ENCODE data around the gene RRAS2.
A peak's percentile ranks its signal among the peaks of the same experiment; 100 is the strongest.

RRAS2 gene

GRCh38 chr11:14380947-14381561 is 22.1 kb upstream of the RRAS2 start:
- no peak for DNase-seq (ENCODE audit: low read depth)
- TF ChIP-seq, protein P1, sequence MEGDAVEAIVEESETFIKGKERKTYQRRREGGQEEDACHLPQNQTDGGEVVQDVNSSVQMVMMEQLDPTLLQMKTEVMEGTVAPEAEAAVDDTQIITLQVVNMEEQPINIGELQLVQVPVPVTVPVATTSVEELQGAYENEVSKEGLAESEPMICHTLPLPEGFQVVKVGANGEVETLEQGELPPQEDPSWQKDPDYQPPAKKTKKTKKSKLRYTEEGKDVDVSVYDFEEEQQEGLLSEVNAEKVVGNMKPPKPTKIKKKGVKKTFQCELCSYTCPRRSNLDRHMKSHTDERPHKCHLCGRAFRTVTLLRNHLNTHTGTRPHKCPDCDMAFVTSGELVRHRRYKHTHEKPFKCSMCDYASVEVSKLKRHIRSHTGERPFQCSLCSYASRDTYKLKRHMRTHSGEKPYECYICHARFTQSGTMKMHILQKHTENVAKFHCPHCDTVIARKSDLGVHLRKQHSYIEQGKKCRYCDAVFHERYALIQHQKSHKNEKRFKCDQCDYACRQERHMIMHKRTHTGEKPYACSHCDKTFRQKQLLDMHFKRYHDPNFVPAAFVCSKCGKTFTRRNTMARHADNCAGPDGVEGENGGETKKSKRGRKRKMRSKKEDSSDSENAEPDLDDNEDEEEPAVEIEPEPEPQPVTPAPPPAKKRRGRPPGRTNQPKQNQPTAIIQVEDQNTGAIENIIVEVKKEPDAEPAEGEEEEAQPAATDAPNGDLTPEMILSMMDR (IDR thresholded peaks at IDR 0.05; ENCODE audit: control insufficient read depth, insufficient read depth, low read depth, low read length, missing control alignments), result no peak
- H3K4me3 ChIP-seq (ENCODE audit: control insufficient read depth, low read depth, low read length), result peak overlapping the region; percentile 45

DNA sequence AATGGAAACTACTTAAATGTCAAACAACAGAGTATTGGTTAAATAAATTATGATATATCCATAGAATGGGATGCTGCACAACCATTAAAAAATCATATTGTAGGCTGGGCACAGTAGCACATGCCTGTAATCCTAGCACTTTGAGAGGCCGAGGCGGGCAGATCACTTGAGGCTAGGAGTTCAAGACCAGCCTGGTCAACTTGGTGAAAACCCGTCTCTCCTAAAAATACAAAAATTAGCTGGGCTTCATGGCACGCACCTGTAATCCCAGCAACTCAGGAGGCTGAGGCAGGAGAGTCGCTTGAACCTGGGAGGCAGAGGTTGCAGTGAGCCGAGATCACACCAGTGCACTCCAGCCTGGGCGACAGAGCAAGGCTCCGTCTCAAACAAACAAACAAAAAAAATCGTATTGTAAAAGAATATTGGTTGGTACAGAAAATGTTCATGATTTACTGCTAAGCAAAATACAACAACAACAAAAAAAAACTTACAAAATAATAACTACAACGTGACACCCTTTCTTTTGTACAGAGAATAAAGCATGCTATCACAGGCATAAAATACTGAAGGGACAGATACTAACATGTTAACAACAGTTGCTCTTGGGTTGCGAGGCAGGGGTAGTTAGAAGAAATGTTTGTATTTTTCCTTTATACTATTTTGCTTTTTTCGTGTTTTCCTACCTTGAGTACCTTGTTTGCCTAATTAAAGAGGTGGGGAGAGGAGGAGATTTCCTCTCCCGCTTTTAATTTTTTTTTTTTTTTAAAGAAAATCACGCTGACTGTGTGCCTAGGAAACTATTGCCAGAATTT is 21.3 kb upstream of the RRAS2 start:
- TF ChIP-seq, protein P1 (IDR thresholded peaks at IDR 0.05; ENCODE audit: control insufficient read depth, insufficient read depth, low read depth, low read length, missing control alignments), result no peak
- H3K4me3 ChIP-seq (ENCODE audit: control insufficient read depth, low read depth, low read length), result no peak overlapping the region
- no peak for DNase-seq (ENCODE audit: low read depth)

DNA sequence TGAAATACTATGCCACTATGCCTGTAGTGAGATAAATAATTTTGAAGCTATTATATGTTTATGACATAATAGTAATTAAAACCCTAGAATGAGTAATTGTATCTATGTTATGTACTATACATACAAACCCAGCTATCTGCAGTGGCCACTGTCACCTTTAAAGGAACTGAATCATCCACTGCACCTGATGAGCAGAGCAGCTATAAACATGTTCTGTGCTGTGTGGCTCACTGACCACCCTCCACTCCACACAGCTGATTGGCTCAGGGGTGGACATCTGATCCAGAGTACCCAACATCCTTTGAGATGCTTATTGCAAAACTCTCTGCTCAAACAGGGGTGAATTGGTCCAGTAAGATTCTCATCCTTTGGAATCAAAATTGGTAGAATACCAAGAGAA is 19.2 kb upstream of the RRAS2 start:
- TF ChIP-seq, protein P1 (IDR thresholded peaks at IDR 0.05; ENCODE audit: control insufficient read depth, insufficient read depth, low read depth, low read length, missing control alignments), result no peak
- no peak for DNase-seq (ENCODE audit: low read depth)
- no peak overlapping the region for H3K4me3 ChIP-seq (ENCODE audit: control insufficient read depth, low read depth, low read length)

DNA sequence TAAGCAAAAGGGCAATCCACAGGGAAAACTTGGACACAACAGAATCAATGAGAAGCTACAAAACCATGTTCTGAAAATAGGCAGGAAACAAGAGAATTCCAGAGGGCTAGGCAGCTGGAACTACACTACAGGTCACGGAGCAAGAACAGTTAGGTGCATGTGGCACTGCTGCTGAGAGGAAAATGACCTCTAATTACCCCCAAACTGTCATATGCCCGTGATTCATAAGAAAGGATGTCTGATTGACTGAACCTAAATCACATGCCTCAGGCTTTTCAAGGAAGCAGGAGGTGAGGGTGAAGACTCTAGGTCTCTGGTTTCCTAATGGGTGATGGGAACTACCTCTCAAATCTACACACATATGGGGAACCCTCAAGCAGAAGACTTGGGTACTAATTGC is 17.9 kb upstream of the RRAS2 start:
- DNase-seq (ENCODE audit: low read depth), result no peak
- TF ChIP-seq, protein P1 (IDR thresholded peaks at IDR 0.05; ENCODE audit: control insufficient read depth, insufficient read depth, low read depth, low read length, missing control alignments), result no peak
- no peak overlapping the region for H3K4me3 ChIP-seq (ENCODE audit: control insufficient read depth, low read depth, low read length)

GRCh38 chr11:14374922-14375830 is 16.2 kb upstream of the RRAS2 start:
- DNase-seq (ENCODE audit: low read depth), result no peak
- no peak overlapping the region for H3K4me3 ChIP-seq (ENCODE audit: control insufficient read depth, low read depth, low read length)
- TF ChIP-seq, protein P1 (IDR thresholded peaks at IDR 0.05; ENCODE audit: control insufficient read depth, insufficient read depth, low read depth, low read length, missing control alignments), result peak; percentile 8

DNA sequence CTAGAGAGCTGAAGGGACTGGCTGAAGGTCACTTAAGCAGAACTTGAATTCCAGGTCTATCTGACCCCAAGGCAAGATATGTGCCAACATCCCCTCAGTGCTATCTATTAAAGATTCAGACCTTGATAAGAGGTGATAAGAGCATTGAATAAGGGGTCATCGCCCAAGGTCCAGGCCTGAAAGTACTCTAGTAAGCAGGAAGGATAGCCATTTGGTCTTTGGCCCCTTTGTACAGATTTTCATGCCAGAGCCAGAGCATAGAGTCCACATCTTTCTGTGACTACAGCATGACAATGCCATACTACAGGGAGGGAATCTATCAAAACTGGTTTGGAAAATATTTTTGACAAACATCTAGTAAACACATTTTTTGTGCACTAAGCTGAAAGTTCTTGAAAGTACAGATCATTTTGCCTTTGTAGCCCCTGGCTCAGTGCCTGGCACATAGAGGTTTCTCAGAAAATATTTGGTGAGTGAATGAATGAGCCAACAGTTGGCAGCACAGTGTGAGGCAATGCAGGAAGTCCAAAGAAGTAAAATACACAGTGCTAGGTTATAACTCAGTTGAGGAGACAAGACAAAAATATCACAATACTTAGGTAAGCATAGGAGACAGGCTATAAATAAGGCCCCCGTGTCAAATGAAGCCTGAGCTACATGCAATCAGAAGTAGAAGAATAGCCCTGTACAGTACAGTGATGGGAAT is 15.1 kb upstream of the RRAS2 start:
- no peak overlapping the region for H3K4me3 ChIP-seq (ENCODE audit: control insufficient read depth, low read depth, low read length)
- DNase-seq (ENCODE audit: low read depth), result peak; percentile 57
- TF ChIP-seq, protein P1 (IDR thresholded peaks at IDR 0.05; ENCODE audit: control insufficient read depth, insufficient read depth, low read depth, low read length, missing control alignments), result no peak

Data from AG09309 (cell line).